ENCODE results near the gene RETREG3.

DNA sequence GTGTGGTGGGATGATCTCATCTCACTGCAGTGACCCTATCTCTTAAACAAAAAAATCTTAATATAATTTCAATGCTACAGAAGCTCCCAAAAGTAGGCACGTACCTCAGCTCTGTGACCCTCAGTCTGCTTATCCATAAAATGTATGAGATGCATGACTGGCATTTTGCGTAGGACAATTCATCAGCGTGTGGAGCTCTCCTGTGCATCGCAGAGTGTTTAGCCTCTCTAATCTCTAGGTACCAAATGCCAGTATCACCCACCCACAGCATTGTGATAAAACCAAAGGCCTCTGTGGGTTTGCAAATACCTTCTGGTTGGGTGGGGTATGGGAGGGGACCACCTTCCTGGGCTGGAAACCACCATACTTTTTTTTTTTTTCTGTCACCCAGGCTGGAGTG, 30.9 kb upstream of the RETREG3 start:
- TF ChIP-seq POLR2A (IDR thresholded peaks at IDR 0.05; ENCODE audit: insufficient read depth in 1 of 2, low read depth in 2 of 2, low read length in 2 of 2) (no peak), POLR2AphosphoS5 (IDR thresholded peaks at IDR 0.05; ENCODE audit: low read depth, low read length) (no peak), HNRNPUL1 (IDR thresholded peaks at IDR 0.05; ENCODE audit: low read depth, low read length) (no peak), MAFK (conservative IDR thresholded peaks at IDR 0.05 in 1 of 2, IDR thresholded peaks at IDR 0.05 in 1 of 2; ENCODE audit: low read length in 2 of 2) (no peak)

All from HepG2 (cell line).